GM12873 (cell line): ENCODE measurements around the gene PICALM.

Experiments
- TF ChIP-seq, protein P1 (sequence below): IDR thresholded peaks from 2 replicates; pipeline ENCODE4 v1.5.1; 2012; ENCODE audit warnings: low read depth, mild to moderate bottlenecking, moderate library complexity, low read length, control low read depth; ENCODE audit not compliant: insufficient read depth; ENCODE audit errors: missing control alignments

Gene PICALM

DNA sequence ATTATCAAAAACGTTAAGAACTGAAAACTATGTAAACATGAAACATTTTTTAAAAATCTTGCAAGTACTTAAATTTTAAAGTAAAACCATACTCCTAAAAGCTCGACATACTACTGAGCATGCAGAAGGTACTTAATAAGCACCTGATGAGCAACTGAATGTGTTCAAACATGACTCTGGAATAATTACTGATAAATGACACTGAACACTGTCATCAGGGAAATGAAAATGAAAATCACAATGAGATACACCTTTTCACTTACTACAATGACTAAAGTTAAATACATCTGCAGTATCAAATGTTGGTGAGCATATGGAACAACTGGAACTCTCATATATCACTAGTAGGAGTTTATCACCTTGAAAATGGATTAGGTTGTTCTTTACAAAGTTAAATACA lies 65.2 kb downstream of the PICALM start:
- TF ChIP-seq, protein P1, sequence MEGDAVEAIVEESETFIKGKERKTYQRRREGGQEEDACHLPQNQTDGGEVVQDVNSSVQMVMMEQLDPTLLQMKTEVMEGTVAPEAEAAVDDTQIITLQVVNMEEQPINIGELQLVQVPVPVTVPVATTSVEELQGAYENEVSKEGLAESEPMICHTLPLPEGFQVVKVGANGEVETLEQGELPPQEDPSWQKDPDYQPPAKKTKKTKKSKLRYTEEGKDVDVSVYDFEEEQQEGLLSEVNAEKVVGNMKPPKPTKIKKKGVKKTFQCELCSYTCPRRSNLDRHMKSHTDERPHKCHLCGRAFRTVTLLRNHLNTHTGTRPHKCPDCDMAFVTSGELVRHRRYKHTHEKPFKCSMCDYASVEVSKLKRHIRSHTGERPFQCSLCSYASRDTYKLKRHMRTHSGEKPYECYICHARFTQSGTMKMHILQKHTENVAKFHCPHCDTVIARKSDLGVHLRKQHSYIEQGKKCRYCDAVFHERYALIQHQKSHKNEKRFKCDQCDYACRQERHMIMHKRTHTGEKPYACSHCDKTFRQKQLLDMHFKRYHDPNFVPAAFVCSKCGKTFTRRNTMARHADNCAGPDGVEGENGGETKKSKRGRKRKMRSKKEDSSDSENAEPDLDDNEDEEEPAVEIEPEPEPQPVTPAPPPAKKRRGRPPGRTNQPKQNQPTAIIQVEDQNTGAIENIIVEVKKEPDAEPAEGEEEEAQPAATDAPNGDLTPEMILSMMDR = no peak

DNA sequence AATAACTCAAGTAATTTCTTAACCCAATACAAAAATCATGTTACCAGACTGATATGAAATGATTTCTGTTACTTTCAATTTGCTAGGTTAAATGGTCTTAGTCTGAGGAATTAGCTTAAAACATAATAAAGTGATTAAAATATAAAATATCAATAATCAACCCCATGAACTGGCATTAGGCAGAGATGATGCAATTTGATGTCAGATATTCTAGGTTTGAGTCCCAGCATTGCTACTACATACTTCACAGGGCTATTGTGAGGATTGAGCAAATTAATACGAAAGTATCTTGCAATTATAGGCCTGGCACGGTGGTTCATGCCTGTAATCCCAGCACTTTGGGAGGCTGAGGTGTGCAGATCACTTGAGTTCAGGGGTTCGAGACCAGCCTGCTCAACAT lies 66.5 kb downstream of the PICALM start:
- TF ChIP-seq, protein P1 = no peak

DNA sequence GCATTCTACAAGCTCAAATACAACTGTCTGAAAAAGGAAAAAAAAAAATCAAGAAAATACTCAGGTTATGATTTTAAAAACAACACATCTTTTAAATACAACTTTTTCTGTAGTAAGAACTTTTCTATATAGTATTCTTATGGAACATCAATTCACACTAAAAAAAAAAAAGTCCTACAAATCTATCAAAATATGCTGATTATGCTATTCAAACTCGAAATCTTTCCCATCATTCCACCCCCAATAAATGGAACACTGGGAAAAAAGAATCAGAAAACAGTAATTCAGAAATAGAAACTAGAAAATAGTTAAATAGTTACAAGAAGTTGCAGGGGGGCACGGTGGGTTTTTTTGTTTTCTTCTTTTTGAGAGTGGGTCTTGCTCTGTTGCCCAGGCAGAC lies 77.4 kb downstream of the PICALM start:
- TF ChIP-seq, protein P1 = no peak

DNA sequence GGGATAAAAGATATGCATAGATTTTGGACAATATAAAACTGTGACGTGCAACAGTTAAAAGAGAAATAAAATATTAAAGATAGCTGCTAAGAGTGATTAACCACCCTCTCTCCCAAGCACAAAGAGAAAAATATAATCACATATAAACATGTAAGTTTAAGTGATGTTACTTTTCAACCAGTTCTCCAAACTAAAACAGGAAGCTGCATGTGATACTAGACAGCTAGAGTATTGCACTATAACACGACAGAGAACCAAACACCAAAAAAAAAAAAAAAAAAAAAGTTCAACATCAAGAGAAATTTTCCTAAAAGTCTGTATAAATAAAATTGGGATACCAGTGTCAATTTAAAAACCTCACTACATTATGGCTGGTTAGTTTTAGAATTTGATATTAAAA lies 79.1 kb downstream of the PICALM start:
- TF ChIP-seq, protein P1 = no peak

DNA sequence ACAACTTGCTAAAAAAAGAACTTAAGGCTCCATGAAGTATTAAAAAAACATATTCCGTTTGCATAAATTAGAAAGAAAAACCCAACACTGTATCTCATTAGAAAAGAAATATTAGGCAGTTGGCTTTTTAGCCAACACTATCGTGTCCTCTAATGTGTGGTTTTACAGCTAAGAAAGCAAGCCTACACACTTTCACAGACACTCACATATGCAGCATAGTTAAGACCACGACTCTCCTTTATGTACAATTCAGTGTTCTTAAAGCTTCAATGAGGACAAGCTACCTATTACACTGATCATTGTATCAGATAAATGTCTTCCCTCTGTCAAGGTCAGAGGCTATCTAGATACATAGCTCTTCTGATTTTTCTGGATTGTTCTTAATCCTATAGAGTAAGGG lies 80.1 kb downstream of the PICALM start:
- TF ChIP-seq, protein P1 = no peak

DNA sequence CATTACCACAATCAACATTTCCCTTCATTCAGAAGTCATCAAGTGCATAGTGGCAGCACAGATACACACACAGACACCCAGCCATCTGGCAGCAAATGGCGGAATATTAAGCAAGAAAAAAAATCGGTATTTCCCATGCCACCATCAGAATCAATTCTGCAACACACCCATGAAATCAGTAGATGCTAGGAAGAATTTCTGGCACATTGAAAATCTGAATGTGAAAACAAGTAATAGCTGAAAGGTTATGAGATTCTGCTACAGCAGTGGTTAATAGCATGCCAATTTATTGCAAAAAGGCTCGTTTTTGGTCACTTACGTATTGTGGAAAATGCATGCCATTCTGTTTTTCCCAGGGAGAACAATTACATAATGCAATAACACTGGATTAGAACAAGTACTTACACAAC lies 91.1 kb downstream of the PICALM start:
- TF ChIP-seq, protein P1 = no peak

DNA sequence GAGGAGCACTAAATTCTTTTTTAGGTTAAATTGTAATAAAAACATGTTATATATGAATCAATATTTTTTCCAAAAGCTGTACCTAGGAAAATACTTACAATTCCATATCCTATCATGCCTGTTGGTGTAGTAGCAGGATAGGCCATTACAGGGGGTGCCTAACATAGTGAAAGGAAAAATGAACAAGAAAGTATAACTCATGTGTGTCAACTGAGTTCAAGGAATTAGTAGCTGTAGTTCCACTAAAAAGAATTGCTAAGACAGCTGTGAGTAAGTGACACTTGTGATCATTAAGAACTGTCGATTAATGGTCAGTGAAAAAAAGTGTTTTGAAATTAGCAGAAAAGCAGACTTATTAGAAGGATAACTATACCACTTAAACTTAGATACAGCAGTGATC lies 92.4 kb downstream of the PICALM start:
- TF ChIP-seq, protein P1 = no peak
